Vagina (tissue), 2 donors: ENCODE data around the gene AGAP3. TPM values are rescaled to one million over a fixed set of nuclear protein-coding genes. Genes with fewer than 3 reads are reported as not detected.

ENCODE experiments used
- DNase-seq, 2 donors: peaks; one replicate each; pipeline ENCODE4 v3.0.0-alpha.2; 2017; ENCODE audit errors: extremely low spot score in 2 of 2
- H3K27ac ChIP-seq: fragments of 200-600 bp; sonication (generic); one replicate; pipeline ENCODE4 v1.5.1; 2019
- H3K27me3 ChIP-seq: fragments of 200-600 bp; sonication (generic); one replicate; pipeline ENCODE4 v1.5.1; 2019
- H3K36me3 ChIP-seq, 2 donors: fragments of 200-600 bp; sonication (generic); one replicate each; pipeline ENCODE4 v1.5.1; 2017 to 2019
- H3K4me1 ChIP-seq: fragments of 200-600 bp; sonication (generic); one replicate; pipeline ENCODE4 v1.5.1; 2019
- H3K4me3 ChIP-seq, 2 donors: fragments of 200-600 bp; sonication (generic); 1 replicate in 1 of 2; 2 replicates in 1 of 2; pipeline ENCODE4 v1.5.1; 2016 to 2019
- H3K9me3 ChIP-seq: fragments of 200-600 bp; sonication (generic); one replicate; pipeline ENCODE4 v1.5.1; 2019
- CTCF ChIP-seq, 3 experiments: fragments of 450-650 bp in 2 of 3; fragments of 200-600 bp in 1 of 3; sonication (generic) in 1 of 3; IDR thresholded peaks; one replicate each; pipeline ENCODE4 v1.5.1; 2017 to 2019; ENCODE audit warnings: antibody characterized with exemption in 3 of 3, mild to moderate bottlenecking in 2 of 3, moderate library complexity in 2 of 3
- POLR2A ChIP-seq, 2 donors: fragments of 450-650 bp; IDR thresholded peaks; one replicate each; pipeline ENCODE4 v1.6.1; 2017; ENCODE audit warnings: antibody characterized with exemption in 2 of 2, mild to moderate bottlenecking in 2 of 2, moderate library complexity in 2 of 2
- POLR2AphosphoS5 ChIP-seq, 2 donors: sonication (generic); formaldehyde crosslinking; IDR thresholded peaks; one replicate each; pipeline ENCODE4 v1.9.0; 2017; ENCODE audit warnings: antibody characterized with exemption in 2 of 2, mild to moderate bottlenecking in 2 of 2, low read depth in 1 of 2; ENCODE audit not compliant: insufficient read depth in 1 of 2
- intact Hi-C: fragments of 100-400 bp; cut with DNase I; formaldehyde crosslinking; loops from one replicate; pipeline ENCODE4 v1.15.1; 2023
- total RNA-seq: library from RNA; depleted of rRNA; stranded (reverse); fragments of >200 nt; gene quantifications from one replicate; pipeline ENCODE4 v1.2.3, GENCODE V29; 2016

Gene AGAP3
- total RNA-seq, 1 donor from 2014 or later = 98.2 TPM

GRCh38 chr7:151152643-151153513, 66.6 kb downstream of the AGAP3 start:
- intact Hi-C loops = no loop called here
- H3K36me3 ChIP-seq = no peaks in the 10 kb centered on the region
- no peaks in the 10 kb centered on the region for H3K27me3 ChIP-seq
- no peak overlapping the region for H3K4me3 ChIP-seq
- no peaks in the 10 kb centered on the region for H3K9me3 ChIP-seq
- no peak for DNase-seq
- TF ChIP-seq POLR2A (IDR thresholded peaks at IDR 0.05) = no peak
- TF ChIP-seq POLR2AphosphoS5 (IDR thresholded peaks at IDR 0.05; ENCODE audit: insufficient read depth in 1 of 2, low read depth in 1 of 2) = no peak
- TF ChIP-seq CTCF (IDR thresholded peaks at IDR 0.05) = no peak
- no peaks in the 10 kb centered on the region for H3K4me1 ChIP-seq
- no peak overlapping the region for H3K27ac ChIP-seq

GRCh38 chr7:151157645-151158329, 71.5 kb downstream of the AGAP3 start:
- Histone ChIP-seq H3K9me3 (no peaks in the 10 kb centered on the region), H3K4me3 (no peak overlapping the region), H3K27me3 (no peaks in the 10 kb centered on the region), H3K27ac (no peak overlapping the region), H3K4me1 (no peaks in the 10 kb centered on the region), H3K36me3 (no peaks in the 10 kb centered on the region)
- intact Hi-C loops = no loop called here
- TF ChIP-seq CTCF (IDR thresholded peaks at IDR 0.05) = no peak
- TF ChIP-seq POLR2A (IDR thresholded peaks at IDR 0.05) = no peak
- no peak for TF ChIP-seq POLR2AphosphoS5 (IDR thresholded peaks at IDR 0.05; ENCODE audit: insufficient read depth in 1 of 2, low read depth in 1 of 2)
- no peak for DNase-seq

GRCh38 chr7:151161757-151162156, 75.5 kb downstream of the AGAP3 start:
- Histone ChIP-seq H3K36me3 (no peaks in the 10 kb centered on the region), H3K27ac (no peak overlapping the region), H3K27me3 (peaks cover 11% of the 10 kb centered on the region), H3K9me3 (no peaks in the 10 kb centered on the region), H3K4me1 (peaks cover 3% of the 10 kb centered on the region), H3K4me3 (no peak overlapping the region)
- intact Hi-C loops = no loop called here
- TF ChIP-seq CTCF (IDR thresholded peaks at IDR 0.05) (no peak), POLR2AphosphoS5 (IDR thresholded peaks at IDR 0.05; ENCODE audit: insufficient read depth in 1 of 2, low read depth in 1 of 2) (no peak), POLR2A (IDR thresholded peaks at IDR 0.05) (no peak)
- DNase-seq = no peak

GRCh38 chr7:151166629-151167196, 80.4 kb downstream of the AGAP3 start:
- Histone ChIP-seq H3K4me3 (peak overlapping the region; percentile 38 to 49), H3K36me3 (no peaks in the 10 kb centered on the region), H3K4me1 (peaks cover 18% of the 10 kb centered on the region), H3K9me3 (no peaks in the 10 kb centered on the region), H3K27me3 (peaks cover 17% of the 10 kb centered on the region), H3K27ac (no peak overlapping the region)
- intact Hi-C loops = no loop called here
- TF ChIP-seq POLR2A (IDR thresholded peaks at IDR 0.05) = no peak
- TF ChIP-seq POLR2AphosphoS5 (IDR thresholded peaks at IDR 0.05; ENCODE audit: insufficient read depth in 1 of 2, low read depth in 1 of 2) = no peak
- TF ChIP-seq CTCF (IDR thresholded peaks at IDR 0.05) = no peak
- DNase-seq = no peak
